GM12801 (cell line): ENCODE results near the gene C3orf52.

Experiments
- CTCF ChIP-seq: IDR thresholded peaks from one replicate; pipeline ENCODE4 v1.5.1; 2011; ENCODE audit warnings: control low read depth; ENCODE audit not compliant: insufficient read length; ENCODE audit errors: extremely low read depth

C3orf52 gene

GRCh38 chr3:112123548-112123947, 37.4 kb downstream of the C3orf52 start:
- no peak for TF ChIP-seq CTCF

- no peak for TF ChIP-seq CTCF
Measured at GRCh38 chr3:112124907-112125607, 38.9 kb downstream of the C3orf52 start.

GRCh38 chr3:112126511-112126911, 40.3 kb downstream of the C3orf52 start:
- no peak for TF ChIP-seq CTCF

- no peak for TF ChIP-seq CTCF
Measured at GRCh38 chr3:112127522-112128494, 41.6 kb downstream of the C3orf52 start.

GRCh38 chr3:112128843-112129727, 42.9 kb downstream of the C3orf52 start:
- no peak for TF ChIP-seq CTCF

- no peak for TF ChIP-seq CTCF
Measured at GRCh38 chr3:112129925-112130637, 43.9 kb downstream of the C3orf52 start.
